NCI-H2171 (cell line): ENCODE measurements around the gene AXIN1.

Source experiments
- DNase-seq: peaks from one replicate; lab custom pipeline; 2025; lab: John Stamatoyannopoulos, UW

Gene AXIN1

GRCh38 chr16:240559-240958 is 112.0 kb downstream of the AXIN1 start:
- DNase-seq, result no peak

DNA sequence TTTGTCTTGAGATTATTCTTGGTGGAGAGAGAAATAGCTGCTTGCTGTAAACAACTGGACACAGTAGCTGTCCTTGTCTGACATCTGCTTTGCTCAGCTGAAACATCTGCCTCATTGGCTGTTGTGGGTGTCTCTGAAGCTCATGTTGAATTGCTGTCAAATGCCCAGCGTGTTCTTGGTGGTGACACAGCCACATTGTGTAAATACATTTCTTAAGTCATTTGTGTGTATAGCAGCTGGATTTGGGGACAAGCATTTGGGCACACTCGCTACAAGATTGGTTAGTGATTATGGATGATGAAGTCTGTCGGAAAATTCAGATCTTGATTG is 112.6 kb downstream of the AXIN1 start:
- DNase-seq, result no peak
